Fibroblast of the aortic adventitia (primary cell): ENCODE measurements around the gene NRXN3. TPM values are rescaled to one million over a fixed set of nuclear protein-coding genes. Genes with fewer than 3 reads are reported as not detected.

Experiments
- DNase-seq: peaks from one replicate; pipeline ENCODE4 v3.0.0-alpha.2; 2010; ENCODE audit warnings: low read depth
- H3K4me3 ChIP-seq: 2 replicates; pipeline ENCODE4 v1.5.1; 2011; ENCODE audit warnings: low read depth, mild to moderate bottlenecking, control low read depth, low read length, moderate library complexity
- total RNA-seq: library from RNA; depleted of rRNA; stranded (reverse); fragments of >200 nt; gene quantifications from 2 replicates; pipeline ENCODE4 v1.2.3, GENCODE V29; 2012; ENCODE audit warnings: low replicate concordance
- TF ChIP-seq, protein P1 (sequence below): IDR thresholded peaks from 2 replicates; pipeline ENCODE4 v1.5.1; 2011; ENCODE audit warnings: mild to moderate bottlenecking, low read length, control low read depth, inconsistent platforms; ENCODE audit not compliant: insufficient read depth

The NRXN3 gene
- total RNA-seq, 1 donor, result 0.18 TPM

DNA sequence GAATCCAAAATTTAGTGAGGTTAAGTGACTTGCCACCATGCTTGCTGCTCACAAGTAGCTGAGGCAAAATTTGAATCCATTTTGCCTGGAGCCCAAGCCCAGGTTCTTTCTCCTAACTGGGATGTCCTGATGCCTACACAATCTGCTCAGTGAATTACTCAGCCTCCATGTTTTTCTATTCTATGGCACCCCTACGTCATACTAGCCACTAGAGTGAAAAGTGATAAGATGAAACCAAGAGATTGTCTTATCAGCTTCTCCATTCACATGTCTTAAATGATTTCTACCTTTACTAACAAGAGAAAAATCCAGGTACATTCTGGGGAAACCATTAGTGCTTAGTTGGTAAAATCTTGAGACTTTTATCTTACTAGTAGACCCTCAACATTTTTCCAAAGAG, 1321.0 kb downstream of the NRXN3 start:
- no peak overlapping the region for H3K4me3 ChIP-seq
- TF ChIP-seq, protein P1, sequence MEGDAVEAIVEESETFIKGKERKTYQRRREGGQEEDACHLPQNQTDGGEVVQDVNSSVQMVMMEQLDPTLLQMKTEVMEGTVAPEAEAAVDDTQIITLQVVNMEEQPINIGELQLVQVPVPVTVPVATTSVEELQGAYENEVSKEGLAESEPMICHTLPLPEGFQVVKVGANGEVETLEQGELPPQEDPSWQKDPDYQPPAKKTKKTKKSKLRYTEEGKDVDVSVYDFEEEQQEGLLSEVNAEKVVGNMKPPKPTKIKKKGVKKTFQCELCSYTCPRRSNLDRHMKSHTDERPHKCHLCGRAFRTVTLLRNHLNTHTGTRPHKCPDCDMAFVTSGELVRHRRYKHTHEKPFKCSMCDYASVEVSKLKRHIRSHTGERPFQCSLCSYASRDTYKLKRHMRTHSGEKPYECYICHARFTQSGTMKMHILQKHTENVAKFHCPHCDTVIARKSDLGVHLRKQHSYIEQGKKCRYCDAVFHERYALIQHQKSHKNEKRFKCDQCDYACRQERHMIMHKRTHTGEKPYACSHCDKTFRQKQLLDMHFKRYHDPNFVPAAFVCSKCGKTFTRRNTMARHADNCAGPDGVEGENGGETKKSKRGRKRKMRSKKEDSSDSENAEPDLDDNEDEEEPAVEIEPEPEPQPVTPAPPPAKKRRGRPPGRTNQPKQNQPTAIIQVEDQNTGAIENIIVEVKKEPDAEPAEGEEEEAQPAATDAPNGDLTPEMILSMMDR, result no peak
- no peak for DNase-seq

DNA sequence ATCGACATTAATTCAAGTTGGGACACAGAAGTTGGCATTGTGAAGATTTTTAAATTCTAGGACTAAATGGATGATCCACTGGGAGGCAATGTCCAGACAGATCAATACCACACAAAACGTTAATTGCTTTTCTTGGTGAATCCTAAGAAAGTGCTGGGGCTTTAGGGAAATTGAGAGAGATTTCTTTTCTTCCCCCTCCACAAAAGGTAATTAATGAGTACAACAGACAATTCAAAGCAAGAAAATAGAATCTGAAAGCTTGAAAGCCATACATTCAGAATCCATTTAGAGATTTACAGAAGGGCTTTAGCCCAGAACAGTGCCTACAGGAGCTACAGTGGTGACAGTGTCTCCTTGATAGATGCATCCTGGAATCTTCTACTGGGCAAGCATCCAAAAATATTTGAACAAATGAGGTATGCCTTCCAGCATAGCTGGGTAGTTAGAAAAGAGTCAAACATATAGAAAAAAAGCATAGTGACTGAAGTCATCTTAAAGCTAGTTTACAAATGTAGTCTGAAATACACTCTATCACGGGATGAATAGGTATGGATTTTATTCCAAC, 1323.0 kb downstream of the NRXN3 start:
- no peak for DNase-seq
- TF ChIP-seq, protein P1, result no peak
- H3K4me3 ChIP-seq, result no peak overlapping the region

DNA sequence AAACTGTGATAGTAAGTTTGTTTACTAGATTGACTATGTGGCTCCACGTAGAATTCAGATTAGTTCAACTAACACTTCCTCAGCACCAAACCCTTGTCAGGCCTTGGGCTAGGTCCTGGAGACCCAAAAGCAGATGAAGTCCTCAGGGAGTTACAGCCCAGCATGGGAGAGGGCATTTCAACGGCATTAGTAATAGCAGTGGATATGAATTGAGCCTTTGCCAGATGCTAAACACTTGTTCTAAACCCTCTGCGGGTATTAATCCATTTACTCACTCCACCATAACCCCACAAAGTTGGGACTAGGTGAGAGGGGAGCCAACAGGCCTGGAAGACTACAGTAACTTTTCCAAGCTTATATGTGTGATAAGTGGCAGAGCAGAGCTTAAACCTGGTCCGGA, 1326.5 kb downstream of the NRXN3 start:
- no peak overlapping the region for H3K4me3 ChIP-seq
- TF ChIP-seq, protein P1, result no peak
- DNase-seq, result no peak

DNA sequence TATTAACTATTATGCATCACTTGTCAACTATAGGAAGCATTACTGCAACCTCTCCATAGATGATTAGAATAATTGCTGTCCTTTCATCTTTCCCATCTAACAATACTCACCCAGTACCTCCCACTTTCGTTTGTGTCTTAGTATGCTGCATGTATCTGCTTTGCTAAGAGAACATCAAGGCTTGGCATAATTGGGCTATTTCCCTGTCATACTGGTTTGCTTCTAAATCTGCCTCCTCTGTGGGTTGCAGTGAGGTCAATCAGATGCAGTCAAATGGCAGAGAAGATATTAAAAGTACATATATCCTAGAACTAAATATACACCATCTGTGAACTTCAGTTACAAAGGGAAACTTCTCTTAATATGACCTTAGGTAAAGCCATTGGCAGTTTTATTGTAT, 1330.3 kb downstream of the NRXN3 start:
- H3K4me3 ChIP-seq, result no peak overlapping the region
- TF ChIP-seq, protein P1, result no peak
- DNase-seq, result no peak

DNA sequence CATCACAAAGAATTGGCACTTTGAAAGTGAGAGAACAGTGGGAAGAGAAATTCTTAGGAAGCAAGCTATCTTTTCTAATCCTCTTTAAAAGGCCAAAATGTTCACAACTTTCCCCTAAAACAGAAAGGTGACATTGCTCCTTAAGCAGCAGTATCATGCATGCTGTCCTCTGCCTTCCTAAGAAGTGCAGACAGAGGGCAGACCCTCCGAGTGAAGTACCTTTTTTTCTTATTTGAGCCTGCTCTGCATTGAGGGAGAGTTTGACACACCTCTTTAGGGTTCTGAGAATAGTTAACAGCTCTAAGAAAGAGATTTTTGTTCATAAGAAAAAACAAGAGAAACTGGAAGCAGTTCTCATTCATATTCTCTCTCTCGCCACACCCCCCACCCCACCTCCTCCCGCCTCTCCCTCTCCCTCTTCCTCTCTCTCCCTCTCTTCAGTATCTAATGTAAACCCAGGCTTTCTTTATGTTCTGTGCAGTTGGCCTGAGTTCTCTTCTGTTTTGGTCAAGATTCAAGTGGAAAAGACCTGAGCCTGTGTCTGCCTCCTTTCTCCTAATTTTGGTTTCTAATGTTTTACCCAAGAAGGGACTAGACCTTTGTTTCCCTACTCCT, 1332.1 kb downstream of the NRXN3 start:
- TF ChIP-seq, protein P1, result no peak
- DNase-seq, result no peak
- no peak overlapping the region for H3K4me3 ChIP-seq

DNA sequence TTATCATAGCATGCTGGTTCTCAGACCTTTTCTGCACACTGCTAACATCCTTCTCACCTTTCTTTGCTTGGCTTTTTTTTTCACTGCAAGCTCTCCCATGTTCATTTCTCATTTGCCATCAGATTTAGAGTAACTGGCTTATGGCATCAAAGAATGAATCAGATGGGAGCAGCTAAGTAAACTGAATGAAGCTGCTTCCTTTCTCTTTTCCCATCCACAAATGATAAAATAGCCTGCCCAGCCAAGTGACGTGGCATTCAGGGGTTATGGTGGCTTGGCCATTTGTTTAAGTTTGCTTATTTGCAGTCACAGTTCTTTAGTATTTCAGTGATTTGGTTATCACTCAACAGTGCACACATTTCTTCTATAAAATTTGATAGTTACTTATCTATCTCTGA, 1332.6 kb downstream of the NRXN3 start:
- DNase-seq, result no peak

More for the DNA sequence above, 1332.6 kb downstream of the NRXN3 start:
- TF ChIP-seq, protein P1, result no peak
- H3K4me3 ChIP-seq, result no peak overlapping the region
